ENCODE measurements around the gene GSTT2B. TPM values are rescaled to one million over a fixed set of nuclear protein-coding genes. Genes with fewer than 3 reads are reported as not detected.
"Not testable (repeated sequence)": the region's sequence is repeated elsewhere in the genome, so short reads cannot be mapped to it uniquely, and the experiment has no call there.

GSTT2B gene
- total RNA-seq, 3 donors from 2014 or later = 4.3 to 16.1 (median 4.3) TPM

DNA sequence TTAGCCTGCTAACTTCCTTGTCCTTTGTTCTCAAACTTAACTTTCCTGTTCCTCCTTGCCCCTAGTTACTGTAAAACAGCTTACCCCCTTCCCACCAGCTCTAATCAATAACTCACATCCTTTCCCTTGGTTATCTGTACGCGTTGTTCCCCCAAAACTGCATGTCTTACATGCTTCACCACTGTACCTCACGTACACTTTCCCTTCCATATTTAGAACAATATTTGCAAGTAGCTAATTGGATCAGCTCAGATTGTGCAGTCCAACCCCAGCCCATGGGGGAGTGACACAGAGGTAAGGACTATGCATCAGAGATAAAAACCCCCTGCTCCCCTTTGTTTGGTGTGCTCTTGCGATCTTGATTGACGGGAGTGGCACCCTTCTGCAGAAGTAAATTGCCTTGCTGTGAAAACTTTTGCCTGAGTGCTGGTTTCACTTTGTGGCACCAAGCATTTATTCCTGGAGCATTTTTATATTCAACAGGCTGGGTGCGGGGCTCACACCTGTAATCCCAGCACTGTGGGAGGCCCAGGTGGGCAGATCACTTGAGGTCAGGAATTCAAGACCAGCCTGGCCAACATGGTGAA, 35.9 kb downstream of the GSTT2B start:
- DNase-seq (ENCODE audit: low spot score in 2 of 2) = no peak
- no peaks in the 10 kb centered on the region for H3K36me3 ChIP-seq
- no peak overlapping the region for H3K27ac ChIP-seq
- H3K4me1 ChIP-seq = no peaks in the 10 kb centered on the region
- TF ChIP-seq POLR2AphosphoS5 (IDR thresholded peaks at IDR 0.05) (no peak), POLR2A (IDR thresholded peaks at IDR 0.05) (no peak)
- TF ChIP-seq, protein P1, sequence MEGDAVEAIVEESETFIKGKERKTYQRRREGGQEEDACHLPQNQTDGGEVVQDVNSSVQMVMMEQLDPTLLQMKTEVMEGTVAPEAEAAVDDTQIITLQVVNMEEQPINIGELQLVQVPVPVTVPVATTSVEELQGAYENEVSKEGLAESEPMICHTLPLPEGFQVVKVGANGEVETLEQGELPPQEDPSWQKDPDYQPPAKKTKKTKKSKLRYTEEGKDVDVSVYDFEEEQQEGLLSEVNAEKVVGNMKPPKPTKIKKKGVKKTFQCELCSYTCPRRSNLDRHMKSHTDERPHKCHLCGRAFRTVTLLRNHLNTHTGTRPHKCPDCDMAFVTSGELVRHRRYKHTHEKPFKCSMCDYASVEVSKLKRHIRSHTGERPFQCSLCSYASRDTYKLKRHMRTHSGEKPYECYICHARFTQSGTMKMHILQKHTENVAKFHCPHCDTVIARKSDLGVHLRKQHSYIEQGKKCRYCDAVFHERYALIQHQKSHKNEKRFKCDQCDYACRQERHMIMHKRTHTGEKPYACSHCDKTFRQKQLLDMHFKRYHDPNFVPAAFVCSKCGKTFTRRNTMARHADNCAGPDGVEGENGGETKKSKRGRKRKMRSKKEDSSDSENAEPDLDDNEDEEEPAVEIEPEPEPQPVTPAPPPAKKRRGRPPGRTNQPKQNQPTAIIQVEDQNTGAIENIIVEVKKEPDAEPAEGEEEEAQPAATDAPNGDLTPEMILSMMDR (IDR thresholded peaks at IDR 0.05) = no peak
- intact Hi-C loops (cut with DNase I; ENCODE audit: low total_unique reads) = no loop called here
- no peaks in the 10 kb centered on the region for H3K27me3 ChIP-seq
- no peaks in the 10 kb centered on the region for H3K9me3 ChIP-seq
- no peak overlapping the region for H3K4me3 ChIP-seq

DNA sequence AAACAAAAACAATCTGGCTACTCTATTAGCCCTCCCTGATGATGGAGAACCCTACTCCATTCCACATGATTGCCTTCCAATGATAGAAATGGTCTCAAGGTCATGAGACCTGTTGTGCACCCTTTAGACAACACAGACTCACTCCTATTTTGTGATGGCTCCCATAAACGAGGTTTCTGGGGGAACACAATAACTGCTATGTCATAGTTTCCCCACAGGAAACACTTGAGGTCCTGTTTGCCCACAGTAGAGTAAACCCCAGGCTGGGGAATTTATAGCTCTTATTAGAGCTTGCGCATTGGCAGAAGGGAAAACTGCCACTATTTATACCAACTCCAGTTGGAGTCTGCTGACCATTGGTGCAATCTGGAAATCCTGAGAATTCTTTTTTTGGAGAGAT, 38.1 kb downstream of the GSTT2B start:
- Histone ChIP-seq H3K4me3 (no peak overlapping the region), H3K27me3 (no peaks in the 10 kb centered on the region), H3K4me1 (no peaks in the 10 kb centered on the region), H3K27ac (no peak overlapping the region), H3K36me3 (no peaks in the 10 kb centered on the region), H3K9me3 (no peaks in the 10 kb centered on the region)
- no peak for DNase-seq (ENCODE audit: low spot score in 2 of 2)
- TF ChIP-seq, protein P1 (IDR thresholded peaks at IDR 0.05) = no peak
- no peak for TF ChIP-seq POLR2AphosphoS5 (IDR thresholded peaks at IDR 0.05)
- TF ChIP-seq POLR2A (IDR thresholded peaks at IDR 0.05) = no peak
- intact Hi-C loops (cut with DNase I; ENCODE audit: low total_unique reads) = no loop called here

DNA sequence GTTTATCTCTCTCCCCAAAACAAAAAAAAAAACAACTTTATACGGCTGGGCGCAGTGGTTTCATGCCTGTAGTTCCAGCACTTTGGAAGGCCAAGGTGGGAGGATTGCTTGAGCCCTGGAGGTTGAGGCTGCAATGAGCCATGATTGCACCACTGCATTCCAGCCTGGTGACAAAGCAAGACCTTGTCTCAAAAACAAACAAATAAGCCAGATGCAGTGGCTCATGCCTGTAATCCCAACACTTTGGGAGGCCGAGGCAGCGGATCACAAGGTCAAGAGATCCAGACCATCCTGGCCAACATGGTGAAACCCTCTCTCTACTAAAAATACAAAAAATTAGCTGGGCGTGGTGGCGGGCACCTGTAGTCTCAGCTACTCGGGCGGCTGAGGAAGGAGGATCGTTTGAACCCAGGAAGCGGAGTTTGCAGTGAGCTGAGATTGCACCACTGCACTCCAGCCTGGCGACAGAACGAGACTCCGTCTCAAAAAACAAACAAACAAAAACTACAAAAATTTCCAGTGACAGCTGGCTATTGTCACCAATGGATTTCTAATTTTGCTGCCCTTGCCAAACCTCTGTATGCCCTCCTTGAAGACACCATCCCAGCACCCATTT, 39.3 kb downstream of the GSTT2B start:
- DNase-seq (ENCODE audit: low spot score in 2 of 2); H3K27me3 ChIP-seq; intact Hi-C loops (cut with DNase I; ENCODE audit: low total_unique reads); H3K4me1 ChIP-seq; H3K36me3 ChIP-seq; H3K4me3 ChIP-seq; H3K9me3 ChIP-seq; H3K27ac ChIP-seq: not testable (repeated sequence)
- peak in 1 of 3 donors; percentile 39 for TF ChIP-seq POLR2AphosphoS5 (IDR thresholded peaks at IDR 0.05)

DNA sequence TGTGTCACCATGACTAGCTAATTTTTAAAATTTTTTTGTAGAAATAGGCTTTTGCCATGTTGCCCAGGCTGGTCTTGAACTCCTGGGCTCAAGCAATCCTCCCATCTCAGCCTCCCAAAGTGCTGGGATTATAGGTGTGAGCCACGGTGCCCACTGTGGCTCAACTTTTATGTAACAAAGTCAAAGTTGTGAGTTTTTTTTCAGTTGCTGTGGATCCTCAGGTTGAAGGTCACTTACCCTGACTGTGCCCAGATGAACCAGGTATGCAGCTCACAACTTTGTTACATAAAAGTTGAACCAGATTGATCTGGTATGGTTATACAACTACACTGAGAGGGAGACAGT, 40.8 kb downstream of the GSTT2B start:
- H3K27me3 ChIP-seq; intact Hi-C loops (cut with DNase I; ENCODE audit: low total_unique reads); DNase-seq (ENCODE audit: low spot score in 2 of 2); H3K27ac ChIP-seq; H3K36me3 ChIP-seq; H3K4me3 ChIP-seq; H3K4me1 ChIP-seq; H3K9me3 ChIP-seq: not testable (repeated sequence)

DNA sequence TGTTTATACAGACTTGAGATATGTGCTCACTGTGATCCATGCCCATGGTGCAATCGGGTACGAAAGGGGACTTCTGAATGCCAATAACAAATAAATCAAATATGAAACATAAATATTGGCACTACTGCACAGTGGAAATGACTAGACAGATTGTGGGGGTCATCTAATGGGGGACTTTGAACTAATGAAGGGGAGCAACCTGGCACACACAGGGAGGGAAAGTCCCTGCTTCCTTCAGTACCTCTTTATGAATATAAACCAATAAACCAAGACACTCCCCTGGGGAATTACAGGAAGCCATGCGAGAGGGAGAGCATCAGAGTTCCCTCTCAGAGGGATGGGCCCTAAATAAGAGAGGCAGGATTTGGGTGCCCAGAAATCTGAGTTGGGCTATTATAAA, 45.7 kb downstream of the GSTT2B start:
- Histone ChIP-seq H3K4me1 (peaks cover 0 to 3% of the 10 kb centered on the region in 2 donors), H3K27ac (no peak overlapping the region), H3K36me3 (no peaks in the 10 kb centered on the region), H3K27me3 (no peaks in the 10 kb centered on the region), H3K4me3 (no peak overlapping the region), H3K9me3 (no peaks in the 10 kb centered on the region)
- TF ChIP-seq POLR2A (IDR thresholded peaks at IDR 0.05) (no peak), POLR2AphosphoS5 (IDR thresholded peaks at IDR 0.05) (no peak)
- TF ChIP-seq, protein P1 (IDR thresholded peaks at IDR 0.05) = no peak
- DNase-seq (ENCODE audit: low spot score in 2 of 2) = no peak
- intact Hi-C loops (cut with DNase I; ENCODE audit: low total_unique reads) = no loop called here

DNA sequence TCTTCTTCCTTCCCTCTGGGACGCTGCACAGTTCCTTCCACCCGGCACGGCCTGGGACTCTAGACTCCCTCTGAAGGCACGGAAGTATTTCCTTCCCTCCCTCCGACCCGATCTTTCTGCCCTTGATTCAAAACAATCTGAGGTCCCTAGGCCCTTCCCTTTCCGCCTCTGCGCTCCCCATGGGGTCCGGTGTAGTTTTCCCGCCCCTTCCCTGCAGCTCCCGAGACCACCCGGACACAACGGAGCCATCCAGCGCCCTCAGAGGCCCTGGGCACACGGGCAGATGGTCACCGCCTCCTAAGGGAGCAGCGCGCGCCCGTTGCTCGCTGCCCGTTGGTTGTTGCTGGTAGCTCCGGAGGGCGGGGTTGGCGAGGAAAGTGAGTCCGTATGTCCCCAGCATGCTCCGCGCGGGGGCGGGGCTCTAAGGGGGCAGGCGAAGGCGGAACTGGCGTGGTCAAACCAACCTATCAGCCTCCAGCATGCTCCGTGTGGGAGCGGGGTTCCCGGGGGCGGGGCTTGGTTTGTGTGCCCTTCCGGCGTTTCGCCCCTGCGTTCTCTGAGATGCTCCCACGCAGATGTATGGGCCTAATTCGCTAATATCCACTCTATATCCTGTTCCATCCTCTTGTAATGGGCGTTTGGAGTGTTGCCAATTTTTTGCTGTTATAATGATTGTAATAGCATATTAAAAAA, 47.2 kb downstream of the GSTT2B start:
- TF ChIP-seq, protein P1 (IDR thresholded peaks at IDR 0.05) = no peak
- TF ChIP-seq POLR2A (IDR thresholded peaks at IDR 0.05) = peak; percentile 63
- TF ChIP-seq POLR2AphosphoS5 (IDR thresholded peaks at IDR 0.05) = peak; percentile 84 to 92 (median 88)
- intact Hi-C loops (cut with DNase I; ENCODE audit: low total_unique reads) = no loop called here

More for the DNA sequence above, 47.2 kb downstream of the GSTT2B start:
- H3K27me3 ChIP-seq = no peaks in the 10 kb centered on the region
- peak overlapping the region; percentile 52 to 76 (median 53) for H3K4me3 ChIP-seq
- no peaks in the 10 kb centered on the region for H3K36me3 ChIP-seq
- H3K27ac ChIP-seq = peak overlapping the region; percentile 78 to 90
- H3K4me1 ChIP-seq = peaks cover 0 to 3% of the 10 kb centered on the region in 2 donors
- DNase-seq (ENCODE audit: low spot score in 2 of 2) = peak; percentile 99
- no peaks in the 10 kb centered on the region for H3K9me3 ChIP-seq
